Measurements from ENCODE around the gene DDX5. TPM values are rescaled to one million over a fixed set of nuclear protein-coding genes. Genes with fewer than 3 reads are reported as not detected.
A peak's percentile ranks its signal among the peaks of the same experiment; 100 is the strongest.

Gene DDX5
- total and polyA plus RNA-seq, 2 of the 13 experiments (the other 11 are each of a cell fraction or from before 2014, with no cell fraction given): 503 to 684 TPM

- TF ChIP-seq, protein P1, sequence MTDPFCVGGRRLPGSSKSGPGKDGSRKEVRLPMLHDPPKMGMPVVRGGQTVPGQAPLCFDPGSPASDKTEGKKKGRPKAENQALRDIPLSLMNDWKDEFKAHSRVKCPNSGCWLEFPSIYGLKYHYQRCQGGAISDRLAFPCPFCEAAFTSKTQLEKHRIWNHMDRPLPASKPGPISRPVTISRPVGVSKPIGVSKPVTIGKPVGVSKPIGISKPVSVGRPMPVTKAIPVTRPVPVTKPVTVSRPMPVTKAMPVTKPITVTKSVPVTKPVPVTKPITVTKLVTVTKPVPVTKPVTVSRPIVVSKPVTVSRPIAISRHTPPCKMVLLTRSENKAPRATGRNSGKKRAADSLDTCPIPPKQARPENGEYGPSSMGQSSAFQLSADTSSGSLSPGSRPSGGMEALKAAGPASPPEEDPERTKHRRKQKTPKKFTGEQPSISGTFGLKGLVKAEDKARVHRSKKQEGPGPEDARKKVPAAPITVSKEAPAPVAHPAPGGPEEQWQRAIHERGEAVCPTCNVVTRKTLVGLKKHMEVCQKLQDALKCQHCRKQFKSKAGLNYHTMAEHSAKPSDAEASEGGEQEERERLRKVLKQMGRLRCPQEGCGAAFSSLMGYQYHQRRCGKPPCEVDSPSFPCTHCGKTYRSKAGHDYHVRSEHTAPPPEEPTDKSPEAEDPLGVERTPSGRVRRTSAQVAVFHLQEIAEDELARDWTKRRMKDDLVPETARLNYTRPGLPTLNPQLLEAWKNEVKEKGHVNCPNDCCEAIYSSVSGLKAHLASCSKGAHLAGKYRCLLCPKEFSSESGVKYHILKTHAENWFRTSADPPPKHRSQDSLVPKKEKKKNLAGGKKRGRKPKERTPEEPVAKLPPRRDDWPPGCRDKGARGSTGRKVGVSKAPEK (CRISPR knock-in tag; IDR thresholded peaks at IDR 0.05; ENCODE audit: borderline replicate concordance): no peak
- no peak; the same call in 1 of the 2 replicates for TF ChIP-seq ZNF713 (CRISPR knock-in tag; IDR thresholded peaks at IDR 0.05)
- no peak for TF ChIP-seq PHB2 (IDR thresholded peaks at IDR 0.05; ENCODE audit: partially characterized antibody)
- peak; percentile 57; the same call in 1 of the 2 replicates for TF ChIP-seq SIX4 (CRISPR knock-in tag; IDR thresholded peaks at IDR 0.05)
- TF ChIP-seq MAFG (CRISPR knock-in tag; IDR thresholded peaks at IDR 0.05): no peak
- TF ChIP-seq CBX2 (IDR thresholded peaks at IDR 0.05; ENCODE audit: low read depth, low read length): no peak
- TF ChIP-seq CBX2 (CRISPR knock-in tag; IDR thresholded peaks at IDR 0.05; ENCODE audit: low read depth): no peak
- TF ChIP-seq SRSF1 (optimal IDR thresholded peaks at IDR 0.05; ENCODE audit: low read depth, low read length): peak; percentile 57
- TF ChIP-seq RBAK (CRISPR knock-in tag; IDR thresholded peaks at IDR 0.05): no peak
- no peak for TF ChIP-seq ZNF569 (CRISPR knock-in tag; IDR thresholded peaks at IDR 0.05; ENCODE audit: borderline replicate concordance)
- TF ChIP-seq KDM6A (CRISPR knock-in tag; IDR thresholded peaks at IDR 0.05; ENCODE audit: low read depth): no peak; the same call in 1 of the 2 replicates
- TF ChIP-seq TOPORS (CRISPR knock-in tag; IDR thresholded peaks at IDR 0.05): peak; percentile 52
- TF ChIP-seq XRCC5 (optimal IDR thresholded peaks at IDR 0.05; ENCODE audit: low read length): peak; percentile 66
- peak; percentile 34; the same call in 1 of the 2 replicates for TF ChIP-seq REPIN1 (CRISPR knock-in tag; IDR thresholded peaks at IDR 0.05; ENCODE audit: borderline replicate concordance, low read depth)
- TF ChIP-seq ZGPAT (CRISPR knock-in tag; IDR thresholded peaks at IDR 0.05): peak; percentile 80
- TF ChIP-seq AKNA (CRISPR knock-in tag; IDR thresholded peaks at IDR 0.05; ENCODE audit: borderline replicate concordance): no peak
Observed at GRCh38 chr17:64505340-64506200, 519 bp downstream of the DDX5 start (continued).

Data from HepG2 (cell line).